Endothelial cell of umbilical vein (primary cell): ENCODE results near the gene PUS10. TPM values are rescaled to one million over a fixed set of nuclear protein-coding genes. Genes with fewer than 3 reads are reported as not detected.

Source experiments
- BruUV-seq: library from RNA; stranded (reverse); fragments of 400-500 nt; replicated peaks from 2 replicates; lab custom pipeline; 2021; lab: Mats Ljungman, UMichigan
- CTCF ChIA-PET: fragments of 300-600, 350-600 bp; sonication (Branson Sonifier 250); formaldehyde crosslinking; loops from one replicate; lab custom pipeline; 2021; ENCODE audit warnings: antibody characterized with exemption, inconsistent platforms; lab: Charles Lee
- POLR2A ChIA-PET: fragments of 300-600, 350-600 bp; sonication (Branson Sonifier 250); formaldehyde crosslinking; loops from one replicate; lab custom pipeline; 2021; ENCODE audit warnings: antibody characterized with exemption, inconsistent platforms; lab: Charles Lee
- DNase-seq: peaks from one replicate; pipeline ENCODE4 v3.0.0-alpha.2; 2011; ENCODE audit warnings: low read depth, low spot score
- FAIRE-seq: peaks from 2 replicates; lab custom pipeline; 2011; peaks lifted over from hg19 to GRCh38; lab: Jason Lieb, UNC
- H2AFZ ChIP-seq: 2 replicates; pipeline ENCODE4 v1.6.0; 2012; ENCODE audit warnings: low read depth, low read length, control low read depth, inconsistent platforms
- H3K27ac ChIP-seq: 2 replicates; pipeline ENCODE4 v1.5.1; 2011; ENCODE audit warnings: low read depth, mild to moderate bottlenecking, control low read depth, low read length, moderate library complexity; ENCODE audit not compliant: insufficient read depth
- H3K27me3 ChIP-seq, 2 experiments: 2 replicates each; pipeline versions ENCODE4 v1.6.0 to v1.6.1; 2011; ENCODE audit warnings: low read length in 2 of 2, mixed read lengths in 1 of 2; ENCODE audit not compliant: control insufficient read depth in 2 of 2, insufficient read depth in 2 of 2
- H3K36me3 ChIP-seq, 2 experiments: 2 replicates in 1 of 2; 3 replicates in 1 of 2; pipeline ENCODE4 v1.5.1; 2011; ENCODE audit warnings: low read length in 2 of 2, mild to moderate bottlenecking in 1 of 2, moderate library complexity in 1 of 2; ENCODE audit not compliant: control insufficient read depth in 2 of 2, insufficient read depth in 2 of 2; ENCODE audit errors: extremely low read depth in 1 of 2
- H3K4me1 ChIP-seq: 3 replicates; pipeline ENCODE4 v1.5.1; 2011; ENCODE audit warnings: mild to moderate bottlenecking, low read length; ENCODE audit not compliant: control insufficient read depth, insufficient read depth; ENCODE audit errors: extremely low read depth
- H3K4me2 ChIP-seq: 2 replicates; pipeline ENCODE4 v1.6.1; 2011; ENCODE audit warnings: low read length, control low read depth, mixed read lengths; ENCODE audit not compliant: insufficient read depth
- H3K4me3 ChIP-seq, 3 experiments: fragments of 200-600 bp in 1 of 3; sonication (generic), shearing (Covaris generic) in 1 of 3; replicated peaks in 1 of 3; 2 replicates each; pipeline ENCODE4 v1.5.1; 2011 to 2016; ENCODE audit warnings: control low read depth in 3 of 3, low read length in 3 of 3, mild to moderate bottlenecking in 2 of 3, inconsistent platforms in 1 of 3, low read depth in 1 of 3, moderate library complexity in 1 of 3; ENCODE audit not compliant: insufficient read depth in 1 of 3
- H3K79me2 ChIP-seq: 2 replicates; pipeline ENCODE4 v1.6.0; 2012; ENCODE audit warnings: low read length, inconsistent platforms; ENCODE audit not compliant: control insufficient read depth, insufficient read depth
- H3K9ac ChIP-seq: replicated peaks from 2 replicates; pipeline ENCODE3; 2011; ENCODE audit warnings: low read length, control low read depth; ENCODE audit not compliant: insufficient read depth; ENCODE audit errors: extremely low read depth
- H3K9me1 ChIP-seq: replicated peaks from 3 replicates; pipeline ENCODE4 v1.6.0; 2011; ENCODE audit warnings: mild to moderate bottlenecking, low read length; ENCODE audit not compliant: control insufficient read depth, insufficient read depth; ENCODE audit errors: extremely low read depth
- H3K9me3 ChIP-seq: replicated peaks from 2 replicates; pipeline ENCODE4 v1.5.1; 2012; ENCODE audit warnings: low read length, inconsistent platforms; ENCODE audit not compliant: control insufficient read depth, insufficient read depth
- H4K20me1 ChIP-seq: replicated peaks from 2 replicates; pipeline ENCODE3; 2011; ENCODE audit warnings: mild to moderate bottlenecking, low read length; ENCODE audit not compliant: control insufficient read depth, insufficient read depth; ENCODE audit errors: extremely low read depth
- CTCF ChIP-seq, 2 donors: IDR thresholded peaks; 1 replicate in 1 of 2; 2 replicates in 1 of 2; pipeline ENCODE4 v1.5.1; 2011; ENCODE audit warnings: low read length in 2 of 2, mild to moderate bottlenecking in 2 of 2, moderate library complexity in 2 of 2, control low read depth in 1 of 2, inconsistent platforms in 1 of 2, low read depth in 1 of 2; ENCODE audit not compliant: insufficient read depth in 1 of 2; ENCODE audit errors: extremely low read depth in 1 of 2
- EZH2 ChIP-seq: IDR thresholded peaks from 2 replicates; pipeline ENCODE4 v1.6.1; 2012; ENCODE audit warnings: borderline replicate concordance, low read depth, mild to moderate bottlenecking, moderate library complexity, low read length, inconsistent platforms; ENCODE audit not compliant: severe bottlenecking
- FOS ChIP-seq: IDR thresholded peaks from 2 replicates; pipeline ENCODE4 v1.6.1; 2011; ENCODE audit warnings: mild to moderate bottlenecking, low read length, moderate library complexity, borderline replicate concordance; ENCODE audit not compliant: insufficient read depth
- GATA2 ChIP-seq: IDR thresholded peaks from 2 replicates; pipeline ENCODE4 v1.7.0; 2011; ENCODE audit warnings: low read depth, mild to moderate bottlenecking, moderate library complexity, mixed read lengths, low read length; ENCODE audit not compliant: insufficient read length, insufficient read depth
- JUN ChIP-seq: IDR thresholded peaks from 2 replicates; pipeline ENCODE4 v1.6.1; 2011; ENCODE audit warnings: borderline replicate concordance, low read depth; ENCODE audit not compliant: insufficient read length, insufficient read depth
- MAX ChIP-seq: IDR thresholded peaks from 2 replicates; pipeline ENCODE4 v1.6.1; 2011; ENCODE audit not compliant: insufficient read depth, insufficient read length
- MYC ChIP-seq: IDR thresholded peaks from one replicate; pipeline ENCODE4 v1.6.1; 2011; ENCODE audit warnings: mild to moderate bottlenecking, low read depth, low read length
- POLR2A ChIP-seq: IDR thresholded peaks from 2 replicates; pipeline ENCODE4 v1.6.1; 2012; ENCODE audit warnings: low read depth, mild to moderate bottlenecking, control low read depth, low read length
- POLR2AphosphoS5 ChIP-seq: IDR thresholded peaks from 2 replicates; pipeline ENCODE4 v1.6.1; 2012; ENCODE audit warnings: low read depth, mild to moderate bottlenecking, control low read depth, low read length, moderate library complexity; ENCODE audit not compliant: insufficient read depth
- dilution Hi-C: fragments of 300-500 bp; cut with MboI; formaldehyde crosslinking; loops from one replicate; pipeline ENCODE4 v1.15.0; 2019; ENCODE audit warnings: low sequenced_read_pairs; ENCODE audit not compliant: extremely low pct_ligation_motif_present
- intact Hi-C: fragments of 100-400 bp; cut with micrococcal nuclease; formaldehyde crosslinking; loops from one replicate; pipeline ENCODE4 v1.10.0; 2022
- polyA plus RNA-seq, 4 experiments: library from polyadenylated mRNA; depleted of rRNA in 3 of 4; stranded (reverse) in 3 of 4; unstranded in 1 of 4; fragments of >200 nt; gene quantifications; 2 replicates each; pipeline versions ENCODE4 v1.2.1 to v1.2.3, GENCODE V29; 2011 to 2012; ENCODE audit warnings: missing spikeins in 1 of 4
- total RNA-seq: library from RNA; stranded (reverse); gene quantifications from 2 replicates; pipeline ENCODE4 v1.2.3, GENCODE V29; 2021

The PUS10 gene
- total and polyA plus RNA-seq, 2 donors (not counting 3 experiments of a cell fraction or from before 2014, with no cell fraction given): 3.7 to 10.3 TPM

- H3K9me3 ChIP-seq: no peaks in the 10 kb centered on the region
- DNase-seq: no peak
- no peaks in the 10 kb centered on the region for H3K4me1 ChIP-seq
- H3K27me3 ChIP-seq: no peaks in the 10 kb centered on the region
- BruUV-seq: no TSS peak
- H3K27ac ChIP-seq: no peak overlapping the region
- no peak overlapping the region for H3K9ac ChIP-seq
- FAIRE-seq: no peak
- ChIA-PET POLR2A (no interaction called here), CTCF (interaction anchor here (0.9 kb wide), 1 partner anchor 10 kb away, joined by 3 read pairs; no protein-coding TSS in a partner anchor)
- no peak for TF ChIP-seq CTCF (IDR thresholded peaks at IDR 0.05; ENCODE audit: extremely low read depth in 1 of 2, insufficient read depth in 1 of 2, low read depth in 1 of 2, low read length in 2 of 2)
- TF ChIP-seq MYC: no peak
- no peak for TF ChIP-seq POLR2A
- no peak for TF ChIP-seq EZH2
- no peak for TF ChIP-seq GATA2
- H2AFZ ChIP-seq: no peak overlapping the region
- H4K20me1 ChIP-seq: no peaks in the 10 kb centered on the region
- H3K4me3 ChIP-seq: no peak overlapping the region
- dilution Hi-C loops: no loop called here
- H3K36me3 ChIP-seq: no peaks in the 10 kb centered on the region
- H3K4me2 ChIP-seq: no peak overlapping the region
- H3K79me2 ChIP-seq: no peaks in the 10 kb centered on the region
- intact Hi-C loops: no loop called here
- no peaks in the 10 kb centered on the region for H3K9me1 ChIP-seq
Measured at GRCh38 chr2:60976256-60976850, 41.7 kb downstream of the PUS10 start.

GRCh38 chr2:60974652-60975051, 43.4 kb downstream of the PUS10 start:
- no peak for DNase-seq
- H3K9ac ChIP-seq: no peak overlapping the region
- ChIA-PET CTCF (interaction anchor here (1.2 to 1.7 kb wide), 2 partner anchors 10 to 24 kb away, joined by 5 to 6 read pairs; no protein-coding TSS in a partner anchor), POLR2A (no interaction called here)
- H3K9me3 ChIP-seq: no peaks in the 10 kb centered on the region
- H3K4me1 ChIP-seq: no peaks in the 10 kb centered on the region
- H3K36me3 ChIP-seq: no peaks in the 10 kb centered on the region
- no peaks in the 10 kb centered on the region for H3K79me2 ChIP-seq
- H3K27me3 ChIP-seq: no peaks in the 10 kb centered on the region
- intact Hi-C loops: no loop called here
- BruUV-seq: no TSS peak
- H3K9me1 ChIP-seq: no peaks in the 10 kb centered on the region
- TF ChIP-seq EZH2: no peak
- TF ChIP-seq MAX: no peak
- TF ChIP-seq CTCF (IDR thresholded peaks at IDR 0.05; ENCODE audit: extremely low read depth in 1 of 2, insufficient read depth in 1 of 2, low read depth in 1 of 2, low read length in 2 of 2): no peak
- TF ChIP-seq MYC: no peak
- no peak for TF ChIP-seq POLR2A
- no peak for TF ChIP-seq FOS
- no peak for TF ChIP-seq JUN
- TF ChIP-seq POLR2AphosphoS5: no peak
- no peak for TF ChIP-seq GATA2
- H3K27ac ChIP-seq: no peak overlapping the region
- dilution Hi-C loops: no loop called here
- H2AFZ ChIP-seq: no peak overlapping the region
- no peak overlapping the region for H3K4me3 ChIP-seq
- H3K4me2 ChIP-seq: no peak overlapping the region
- H4K20me1 ChIP-seq: no peaks in the 10 kb centered on the region
- no peak for FAIRE-seq
